ENCODE measurements around the gene GMEB2.
"Not testable (repeated sequence)": the region's sequence is repeated elsewhere in the genome, so short reads cannot be mapped to it uniquely, and the experiment has no call there.

The GMEB2 gene

DNA sequence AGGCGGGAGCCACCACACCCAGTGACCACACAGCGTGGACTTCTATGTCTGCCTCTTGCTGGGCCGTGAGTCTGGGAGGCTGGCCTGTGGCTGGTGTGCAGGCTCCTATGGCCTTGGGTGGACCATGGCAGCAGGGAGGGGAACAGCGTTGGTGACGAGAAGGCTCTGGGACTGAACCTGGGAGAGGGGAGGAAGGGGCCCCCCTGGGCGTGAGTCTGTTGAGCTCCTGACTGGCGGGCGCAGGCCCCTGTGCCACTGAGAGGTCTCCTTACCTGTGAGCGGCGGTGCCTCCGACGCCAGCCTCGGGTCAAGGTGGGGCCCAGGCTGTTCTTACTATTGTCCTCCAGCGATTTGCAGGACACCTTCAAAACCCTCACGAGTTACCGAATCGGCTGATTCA is 40.1 kb downstream of the GMEB2 start:
- no peak for DNase-seq

GRCh38 chr20:63585616-63586565 is 41.0 kb downstream of the GMEB2 start:
- no peak for DNase-seq

DNA sequence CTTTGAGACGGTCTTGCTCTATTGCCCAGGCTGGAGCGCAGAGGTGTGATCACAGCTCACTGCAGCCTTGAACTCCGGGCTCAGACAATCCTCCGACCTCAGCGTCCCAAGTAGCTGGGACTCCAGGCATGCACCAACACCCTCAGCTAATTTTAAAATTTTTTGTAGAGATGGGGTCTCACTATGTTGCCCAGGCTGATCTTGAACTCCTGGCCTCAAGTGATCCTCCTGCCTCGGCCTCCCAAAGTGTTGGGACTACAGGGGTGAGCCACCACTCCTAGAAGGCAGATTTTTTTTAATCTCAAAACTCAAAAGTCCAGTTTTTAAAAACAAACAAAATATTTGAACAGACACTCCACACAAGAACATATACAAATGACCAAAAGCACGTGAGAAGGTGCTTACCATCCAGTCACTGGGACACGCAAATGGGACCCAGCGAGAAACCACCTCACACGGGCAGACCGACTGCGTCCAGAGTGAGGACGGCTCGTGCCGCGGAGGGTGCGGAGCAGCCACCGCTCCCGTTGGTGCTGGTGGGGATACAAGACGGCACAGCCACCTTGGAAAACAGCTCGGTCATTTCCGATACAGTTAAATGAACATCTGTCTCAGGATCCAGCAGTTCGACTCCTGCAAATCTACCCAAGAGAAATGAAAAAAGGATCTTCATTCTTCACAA is 44.4 kb downstream of the GMEB2 start:
- no peak for DNase-seq

- no peak for DNase-seq
Measured at GRCh38 chr20:63580796-63581461, 46.0 kb downstream of the GMEB2 start.

DNA sequence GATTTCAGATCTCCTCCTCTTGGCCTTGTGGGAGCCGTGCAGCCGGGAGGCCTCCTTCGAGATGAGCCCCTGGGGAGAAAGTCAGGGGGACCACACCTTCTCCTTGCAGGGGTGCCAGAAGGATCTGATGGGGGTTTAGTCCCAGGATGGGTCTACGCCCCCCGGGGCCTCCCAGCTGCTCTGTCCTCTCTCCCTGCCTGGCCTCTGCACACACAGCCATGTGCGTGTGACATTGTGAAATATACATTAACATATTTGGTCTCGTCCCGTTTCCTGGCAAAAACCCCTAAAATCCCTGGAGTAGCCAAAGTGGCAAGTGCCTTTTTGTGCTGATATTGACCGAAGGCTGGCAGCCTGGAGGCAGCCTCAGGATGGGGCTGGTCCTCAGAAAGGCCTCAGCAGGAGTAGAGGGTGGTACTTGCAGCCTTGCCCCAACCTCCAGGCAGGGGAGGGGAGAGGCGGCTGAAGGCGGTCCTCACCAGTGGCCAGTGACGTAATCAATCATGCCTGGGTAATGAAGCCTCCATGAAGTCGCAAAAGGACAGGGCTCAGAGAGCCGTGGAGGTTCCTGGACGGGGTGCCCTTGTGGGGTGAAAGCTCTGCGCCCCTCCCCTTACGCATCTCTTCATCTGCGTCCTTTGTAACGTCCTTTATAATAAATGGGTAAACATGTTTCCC is 47.7 kb downstream of the GMEB2 start:
- DNase-seq, result no peak

DNA sequence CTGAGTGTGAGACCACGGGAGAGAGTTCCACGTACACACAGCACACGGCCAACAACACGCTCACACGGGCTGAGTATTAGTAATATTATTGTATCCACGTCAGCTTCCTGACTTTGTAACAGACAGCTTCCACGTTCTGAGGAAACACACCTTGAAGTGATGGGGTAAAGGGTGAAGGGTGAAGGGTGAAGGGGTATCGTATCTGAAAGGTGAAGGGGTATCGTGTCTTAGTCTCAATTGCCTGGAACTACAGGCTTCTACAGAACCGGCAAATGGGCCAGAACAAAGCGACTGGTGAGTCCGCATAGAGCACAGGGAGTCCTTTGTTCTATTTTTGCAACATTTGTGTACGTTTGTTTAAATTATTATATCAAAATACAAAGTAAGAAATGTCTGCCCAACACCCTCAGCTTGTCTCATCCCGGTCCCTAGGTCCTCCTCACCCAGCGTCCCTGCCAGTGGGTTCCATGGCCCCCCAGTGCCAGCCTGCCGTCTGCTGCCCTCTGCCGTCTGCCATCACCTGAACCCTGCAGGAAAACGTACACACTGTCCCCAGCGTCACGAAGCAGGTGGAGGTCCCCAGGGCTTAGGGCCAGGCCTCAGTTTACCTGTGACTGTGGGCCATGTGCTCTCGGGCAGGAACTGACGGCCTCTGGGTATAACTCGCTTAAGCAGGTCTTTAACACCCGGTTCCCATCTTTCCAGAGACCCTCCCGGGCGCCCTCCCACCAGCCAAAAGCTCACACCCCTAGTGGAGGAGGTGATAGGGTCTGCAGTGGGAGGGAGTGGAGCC is 48.5 kb downstream of the GMEB2 start:
- no peak for DNase-seq

- DNase-seq, result no peak
Measured at GRCh38 chr20:63577317-63577894, 49.5 kb downstream of the GMEB2 start.

GRCh38 chr20:63576311-63576710 is 50.6 kb downstream of the GMEB2 start:
- no peak for DNase-seq

DNA sequence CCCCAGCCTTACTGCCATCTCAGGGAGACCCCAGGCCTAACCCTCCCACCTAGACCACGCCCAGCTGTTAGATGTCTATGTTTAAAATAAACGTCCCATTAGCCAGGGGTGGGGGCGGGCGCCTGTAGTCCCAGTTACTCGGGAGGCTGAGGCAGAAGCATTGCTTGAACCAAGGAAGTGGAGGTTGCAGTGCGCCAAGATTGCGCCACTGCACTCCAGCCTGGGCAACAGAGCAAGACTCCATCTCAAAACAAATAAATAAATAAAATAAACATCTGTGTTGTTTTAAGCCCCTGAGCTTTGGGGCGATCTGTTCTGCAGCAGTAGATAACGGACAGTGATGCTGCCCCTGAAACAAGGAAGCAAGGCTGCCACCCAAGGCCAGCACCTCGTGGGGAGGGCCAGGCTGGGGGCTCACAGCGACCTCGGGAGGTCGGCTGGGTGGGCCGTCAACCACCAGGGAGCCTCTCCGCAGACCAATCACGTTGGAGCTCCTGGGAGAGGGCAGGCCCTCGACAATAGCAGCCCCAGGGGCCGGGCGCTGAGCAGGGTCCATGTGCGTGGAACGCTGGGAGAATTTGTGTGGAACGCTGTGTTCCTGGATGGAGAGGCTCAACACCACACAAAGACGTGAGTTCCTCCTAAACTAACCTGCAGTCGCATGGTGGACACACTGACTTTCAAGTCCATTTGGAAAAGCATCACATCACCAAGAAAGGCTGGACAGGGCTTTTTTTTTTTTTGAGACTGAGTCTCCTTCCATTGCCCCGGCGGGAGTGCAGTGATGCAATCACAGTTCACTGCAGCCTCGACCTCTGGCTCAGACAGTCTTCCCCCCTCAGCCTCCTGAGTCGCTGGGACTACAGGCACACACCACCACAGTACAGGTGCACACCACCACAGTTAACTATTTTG is 51.8 kb downstream of the GMEB2 start:
- no peak for DNase-seq

- DNase-seq, result peak; percentile 63
Measured at GRCh38 chr20:63574156-63574828, 52.6 kb downstream of the GMEB2 start, which contains the start of gene HELZ2. Gene HELZ2 (minus strand): TSS chr20:63574239. CDS start chr20:63572385, 1,854 bp downstream.

DNA sequence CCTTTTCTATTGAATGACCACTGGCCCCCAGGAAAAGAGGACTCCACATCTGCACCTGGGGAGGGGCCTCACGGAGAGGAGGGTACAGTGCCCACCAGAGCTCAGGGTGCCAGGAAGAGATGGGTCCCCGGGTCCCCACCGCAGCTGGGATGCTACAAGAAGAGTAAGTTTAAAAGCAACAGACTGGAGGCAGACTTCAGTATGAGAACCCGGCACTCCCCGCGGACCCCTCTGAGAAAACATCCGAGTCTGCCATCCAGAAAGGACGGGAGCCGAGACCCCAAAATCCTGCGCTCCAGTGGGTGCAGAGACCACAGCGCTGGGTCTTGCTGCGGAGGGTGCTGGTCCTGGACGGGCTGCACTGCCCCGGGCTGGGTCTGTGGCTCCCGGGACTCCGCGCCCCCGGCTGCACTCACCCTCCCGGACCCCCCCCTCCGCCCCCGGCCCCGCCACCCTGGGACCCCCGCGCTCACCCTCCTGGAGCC is 53.2 kb downstream of the GMEB2 start:
- no peak for DNase-seq

DNA sequence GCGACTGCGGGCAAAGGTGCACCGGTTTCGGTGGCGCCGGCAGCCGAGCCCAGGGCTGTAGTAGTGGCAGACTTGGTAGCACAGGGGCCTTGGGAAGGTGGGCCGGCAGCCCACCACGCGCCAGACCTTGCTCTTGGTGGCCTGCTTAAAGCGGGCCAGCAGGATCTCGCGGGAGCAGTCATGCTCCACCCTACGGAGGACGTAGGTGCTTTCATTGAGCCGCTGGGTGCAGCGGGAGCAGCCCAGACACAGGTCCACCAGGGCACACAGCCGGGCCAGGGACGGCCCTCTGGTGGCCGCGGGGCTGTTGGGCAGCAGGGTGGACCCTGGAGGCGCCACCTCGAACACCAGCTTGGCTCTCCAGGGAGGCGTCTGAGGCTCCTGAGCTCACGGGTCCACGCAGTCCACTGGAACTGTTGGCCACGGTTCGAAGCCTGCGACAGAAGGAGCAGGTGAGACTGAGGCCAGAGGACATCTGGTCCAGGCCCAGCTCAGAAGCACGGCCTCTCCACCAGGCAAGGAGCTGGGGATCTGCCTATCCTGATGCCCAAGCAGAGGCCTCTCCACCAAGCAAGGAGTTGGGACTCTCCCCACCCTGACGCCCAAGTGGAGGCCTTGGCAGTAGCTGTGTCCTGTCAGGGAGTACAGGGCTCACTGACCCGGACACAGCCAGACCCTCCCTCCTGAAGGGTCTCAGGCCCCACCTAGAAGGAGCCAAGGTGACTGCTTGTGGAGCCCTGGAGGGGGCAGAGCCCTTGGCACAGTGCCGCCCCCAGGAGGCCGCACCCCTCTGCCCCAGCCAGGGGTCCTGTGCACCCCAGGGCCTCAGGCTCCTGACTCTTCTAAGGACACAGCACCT is 53.9 kb downstream of the GMEB2 start:
- DNase-seq, result no peak

DNA sequence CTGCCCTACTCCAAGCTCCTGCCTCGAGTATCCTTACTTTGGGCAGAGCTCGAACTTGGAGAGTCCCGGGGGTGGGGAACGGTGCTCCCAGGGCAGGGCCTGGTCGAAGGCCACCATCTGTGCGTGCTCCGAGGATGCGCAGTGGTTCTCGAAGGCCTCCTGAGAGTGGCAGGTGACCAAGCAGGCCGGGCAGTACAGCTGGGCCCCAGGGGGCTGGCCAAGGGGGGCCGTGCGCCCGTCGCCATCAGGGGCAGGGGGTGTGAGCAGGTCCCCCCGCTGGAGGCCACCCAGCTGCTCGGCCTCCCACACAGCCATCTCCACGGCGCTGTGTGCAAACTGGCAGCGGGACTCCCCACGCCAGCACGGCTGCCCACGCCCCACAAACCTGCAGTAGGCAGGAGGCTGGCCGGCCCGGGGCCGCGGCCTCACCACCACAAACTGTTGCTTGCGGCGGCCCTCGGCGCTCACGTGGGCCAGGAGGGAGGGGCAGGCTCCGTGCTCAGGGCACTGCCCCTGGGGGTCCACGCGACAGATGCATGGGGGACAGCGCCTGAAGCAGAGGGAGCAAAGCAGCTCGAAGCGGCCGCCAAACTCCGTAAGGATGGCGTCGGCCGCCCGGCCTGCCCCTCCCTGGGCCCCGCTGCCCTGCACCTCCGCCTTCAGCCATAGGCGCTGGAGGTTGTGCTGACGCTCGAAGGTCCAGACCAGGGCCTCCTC is 54.7 kb downstream of the GMEB2 start:
- DNase-seq, result no peak

GRCh38 chr20:63571087-63571478 is 55.8 kb downstream of the GMEB2 start:
- DNase-seq, result not testable (repeated sequence)

DNA sequence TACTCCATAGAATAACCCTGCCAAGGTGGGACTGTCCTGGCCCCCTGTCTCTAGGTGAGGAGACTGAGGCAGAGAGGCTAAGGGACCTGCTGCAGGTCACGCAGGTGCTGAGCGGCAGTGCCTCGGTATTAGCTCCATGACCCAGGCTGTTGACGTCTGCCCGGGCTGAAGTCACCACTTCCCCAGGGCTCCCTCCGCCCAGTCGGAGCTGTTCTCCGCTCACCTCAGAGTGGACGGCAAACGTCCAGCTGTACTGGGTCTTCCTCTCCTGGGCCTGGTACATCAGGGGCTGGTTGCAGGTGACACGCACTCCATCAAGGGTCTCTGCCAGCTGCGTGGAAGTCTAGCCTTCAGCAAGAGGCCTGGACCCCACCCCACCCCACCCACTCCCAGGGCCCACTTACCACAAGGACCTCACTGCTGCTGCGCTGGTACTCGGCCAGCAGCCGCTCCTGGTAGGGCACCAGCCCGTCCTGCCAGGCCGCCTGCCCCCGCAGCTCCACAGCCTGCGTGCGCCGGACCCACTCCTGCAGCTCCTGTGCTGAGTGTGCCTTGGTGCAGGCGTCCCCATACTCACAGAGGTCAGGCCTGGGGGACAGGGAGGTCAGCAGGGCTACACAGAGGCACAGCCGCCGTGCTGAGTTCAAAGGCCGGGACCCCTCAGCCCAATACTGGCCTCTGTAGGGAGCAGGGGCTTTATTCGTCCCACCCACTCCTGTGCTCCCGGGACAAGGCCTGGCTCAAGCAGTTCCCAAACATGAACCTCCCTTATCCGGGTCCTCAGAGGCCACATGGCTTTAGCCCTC is 56.4 kb downstream of the GMEB2 start:
- DNase-seq, result no peak

GRCh38 chr20:63568986-63569949 is 57.6 kb downstream of the GMEB2 start:
- DNase-seq, result no peak
